Right ventricle myocardium inferior (tissue), 1 donor: Measurements from ENCODE around the gene NECAB2. TPM values are rescaled to one million over a fixed set of nuclear protein-coding genes. Genes with fewer than 3 reads are reported as not detected.
A peak's percentile ranks its signal among the peaks of the same experiment; 100 is the strongest.

Source experiments
- ATAC-seq: fragments of 200-7000 bp; cut with Tn5 transposase; one replicate; pipeline ENCODE4 v1.9.1; 2020; ENCODE audit warnings: mild to moderate bottlenecking, moderate library complexity
- DNase-seq: peaks from one replicate; pipeline ENCODE4 v3.0.0; 2021; ENCODE audit errors: missing footprints
- intact Hi-C: fragments of 100-400 bp; cut with DNase I; formaldehyde crosslinking; loops from one replicate; pipeline ENCODE4 v1.11.0; 2022
- total RNA-seq: library from RNA; stranded (reverse); fragmentation: NEBNext Ultra II Directional; extraction: Animal tissue kit (Norgen Biotek cat#: 25700); gene quantifications from one replicate; pipeline ENCODE4 v1.2.1, GENCODE V29; 2021
- donor health status: DM: no; HTN: yes; CAD: no; lungs with severe emphysema.

The NECAB2 gene
- total RNA-seq, 1 donor from 2014 or later: 1.8 TPM

DNA sequence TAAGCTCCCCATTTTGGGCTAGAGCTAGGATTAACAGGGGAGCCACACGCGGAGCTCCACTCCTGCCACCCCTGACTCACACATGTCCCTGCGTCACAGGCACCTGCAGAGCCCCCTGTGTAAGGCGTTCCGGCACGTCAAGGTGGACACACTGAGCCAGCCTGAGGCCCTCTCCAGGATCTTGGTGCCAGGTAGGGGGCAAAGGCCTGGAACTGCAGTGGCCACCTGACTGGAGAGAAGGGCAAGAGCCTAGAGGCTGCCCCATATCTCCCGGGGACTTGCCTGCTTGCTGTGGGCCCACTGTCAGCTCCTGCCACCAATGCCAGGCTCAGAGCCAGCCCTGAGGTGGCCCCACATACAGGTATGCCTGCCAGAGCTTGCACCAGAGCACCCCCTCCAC lies 33.7 kb downstream of the NECAB2 start:
- peak; percentile 60 for DNase-seq
- intact Hi-C loops: no loop called here

GRCh38 chr16:84003038-84003437 lies 35.0 kb downstream of the NECAB2 start:
- DNase-seq: no peak
- no peak for ATAC-seq
- intact Hi-C loops: no loop called here

More for the DNA sequence above, 33.7 kb downstream of the NECAB2 start:
- no peak for ATAC-seq

DNA sequence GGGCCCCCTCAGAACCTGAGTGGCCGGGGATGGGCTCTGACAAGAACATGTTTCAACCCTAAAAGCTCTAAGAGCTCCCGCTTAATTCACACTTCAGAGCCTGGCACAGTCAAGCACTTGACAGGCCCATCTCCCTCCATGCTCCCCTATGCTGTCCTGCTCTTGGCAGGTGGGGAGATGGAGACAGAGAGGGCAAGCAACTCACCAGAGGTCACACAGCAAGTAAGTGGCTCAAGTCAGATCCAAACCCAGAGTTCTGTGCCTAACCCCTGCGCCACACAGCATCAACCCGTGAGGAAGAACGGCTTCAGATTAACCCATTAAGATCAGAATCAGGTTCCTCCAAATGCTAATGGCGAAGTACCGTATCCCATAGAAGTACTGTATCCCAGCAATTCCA lies 36.4 kb downstream of the NECAB2 start:
- ATAC-seq: no peak
- DNase-seq: no peak
- intact Hi-C loops: no loop called here

GRCh38 chr16:84005391-84005790 lies 37.3 kb downstream of the NECAB2 start:
- intact Hi-C loops: no loop called here

GRCh38 chr16:84007520-84007919 lies 39.5 kb downstream of the NECAB2 start:
- intact Hi-C loops: no loop called here
- no peak for ATAC-seq
- no peak for DNase-seq

More at GRCh38 chr16:84005391-84005790, 37.3 kb downstream of the NECAB2 start:
- ATAC-seq (no peak), DNase-seq (peak; percentile 53)

- intact Hi-C loops: no loop called here
- ATAC-seq (no peak), DNase-seq (peak; percentile 41)
These were observed 39.9 kb downstream of the NECAB2 start for GRCh38 chr16:84007965-84008364.

DNA sequence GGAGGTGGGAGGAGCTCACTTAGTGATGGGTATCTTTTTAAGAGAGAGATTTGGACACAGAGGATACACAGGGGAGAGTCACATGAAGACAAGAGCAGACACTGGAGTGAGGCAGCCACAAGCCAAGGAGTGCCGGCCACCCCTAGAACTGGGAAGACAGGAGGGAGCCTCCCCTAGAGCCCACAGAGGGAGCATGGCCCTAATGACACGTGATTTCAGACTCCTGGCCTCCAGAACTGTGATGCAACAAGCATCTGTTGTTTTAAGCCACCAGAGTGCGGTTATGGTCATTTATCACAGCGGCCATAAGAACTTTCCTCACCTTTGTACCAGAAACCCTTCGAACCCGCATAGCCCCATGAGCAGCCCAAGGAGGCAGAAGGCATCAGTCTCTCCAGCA lies 41.2 kb downstream of the NECAB2 start:
- DNase-seq: no peak
- intact Hi-C loops: no loop called here
- no peak for ATAC-seq

GRCh38 chr16:84013787-84014569 lies 45.9 kb downstream of the NECAB2 start:
- peak; percentile 68 for DNase-seq
- peak; percentile 53 for ATAC-seq
- intact Hi-C loops: no loop called here

GRCh38 chr16:84014570-84015327 lies 46.7 kb downstream of the NECAB2 start:
- intact Hi-C loops: no loop called here
- DNase-seq: no peak
- ATAC-seq: no peak

DNA sequence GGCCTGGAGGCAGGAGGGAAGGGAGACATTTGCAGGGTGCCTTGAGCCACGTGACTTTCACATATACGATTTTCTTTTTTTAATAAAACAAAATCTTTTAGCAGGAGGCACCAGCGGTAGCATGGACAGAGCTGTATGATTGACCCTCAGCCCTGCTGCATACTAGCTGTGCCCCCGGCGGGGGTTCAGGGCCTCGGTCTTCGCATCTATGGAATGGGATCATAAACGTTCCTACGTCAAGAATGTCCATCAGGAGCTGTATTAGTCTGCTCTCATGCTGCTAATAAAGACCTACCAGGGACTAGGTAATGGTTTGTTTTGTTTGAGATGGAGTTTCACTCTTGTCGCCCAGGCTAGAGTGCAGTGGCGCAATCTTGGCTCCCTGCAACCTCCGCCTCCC lies 47.4 kb downstream of the NECAB2 start:
- DNase-seq: no peak
- no peak for ATAC-seq
- intact Hi-C loops: no loop called here

- no peak for ATAC-seq
- intact Hi-C loops: no loop called here
- peak; percentile 63 for DNase-seq
These were observed 48.4 kb downstream of the NECAB2 start for GRCh38 chr16:84016477-84016876.

GRCh38 chr16:84018710-84019109 lies 50.7 kb downstream of the NECAB2 start:
- ATAC-seq (no peak), DNase-seq (no peak)
- intact Hi-C loops: no loop called here

DNA sequence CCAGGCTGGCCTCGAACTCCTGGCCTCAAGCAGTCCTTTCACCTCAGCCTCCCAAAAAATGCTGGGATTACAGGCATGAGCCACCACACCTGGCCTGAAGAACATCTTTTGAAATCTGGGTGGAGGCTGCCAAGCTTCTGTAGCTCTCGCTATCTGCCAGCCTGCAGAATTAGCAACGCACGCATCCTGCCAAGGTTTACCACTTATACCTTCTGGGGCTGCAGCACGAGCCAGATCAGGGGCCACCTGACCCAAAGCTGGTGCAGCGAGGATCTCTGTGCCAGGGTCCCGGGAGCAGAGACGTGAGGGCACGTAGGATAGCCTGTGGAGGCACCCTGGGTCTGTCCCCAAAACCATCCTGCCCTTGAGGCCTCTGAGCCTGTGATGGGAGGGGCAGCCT lies 52.3 kb downstream of the NECAB2 start:
- ATAC-seq (peak; percentile 80), DNase-seq (no peak)
- intact Hi-C loops: no loop called here

GRCh38 chr16:84021488-84021887 lies 53.4 kb downstream of the NECAB2 start:
- ATAC-seq (no peak), DNase-seq (no peak)
- intact Hi-C loops: no loop called here

GRCh38 chr16:84022644-84023043 lies 54.6 kb downstream of the NECAB2 start:
- no peak for DNase-seq
- no peak for ATAC-seq
- intact Hi-C loops: no loop called here

- ATAC-seq: no peak
- DNase-seq: peak; percentile 15
- intact Hi-C loops: no loop called here
These were observed 56.8 kb downstream of the NECAB2 start for GRCh38 chr16:84024854-84025253.

DNA sequence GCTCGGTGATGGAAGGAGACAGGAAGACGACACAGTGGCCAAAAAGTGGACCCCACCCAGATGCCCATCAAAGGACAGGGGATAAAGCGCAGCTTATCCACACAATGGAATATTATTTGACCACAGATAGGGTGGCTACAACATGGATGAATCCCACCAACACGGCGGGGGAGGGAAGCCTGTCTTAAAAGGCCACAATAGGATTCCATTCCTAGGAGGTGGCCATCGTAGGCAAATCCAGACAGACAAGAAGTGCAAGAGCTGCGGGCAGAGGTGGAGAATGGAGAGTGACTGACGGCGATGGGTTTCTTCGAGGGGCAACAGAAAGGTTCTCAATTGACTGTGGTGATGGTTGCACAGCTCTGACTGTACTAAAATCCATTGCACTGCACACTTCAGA lies 58.6 kb downstream of the NECAB2 start:
- intact Hi-C loops: no loop called here
- ATAC-seq (no peak), DNase-seq (no peak)

GRCh38 chr16:84027625-84028024 lies 59.6 kb downstream of the NECAB2 start:
- intact Hi-C loops: no loop called here
- DNase-seq (peak; percentile 23), ATAC-seq (no peak)

DNA sequence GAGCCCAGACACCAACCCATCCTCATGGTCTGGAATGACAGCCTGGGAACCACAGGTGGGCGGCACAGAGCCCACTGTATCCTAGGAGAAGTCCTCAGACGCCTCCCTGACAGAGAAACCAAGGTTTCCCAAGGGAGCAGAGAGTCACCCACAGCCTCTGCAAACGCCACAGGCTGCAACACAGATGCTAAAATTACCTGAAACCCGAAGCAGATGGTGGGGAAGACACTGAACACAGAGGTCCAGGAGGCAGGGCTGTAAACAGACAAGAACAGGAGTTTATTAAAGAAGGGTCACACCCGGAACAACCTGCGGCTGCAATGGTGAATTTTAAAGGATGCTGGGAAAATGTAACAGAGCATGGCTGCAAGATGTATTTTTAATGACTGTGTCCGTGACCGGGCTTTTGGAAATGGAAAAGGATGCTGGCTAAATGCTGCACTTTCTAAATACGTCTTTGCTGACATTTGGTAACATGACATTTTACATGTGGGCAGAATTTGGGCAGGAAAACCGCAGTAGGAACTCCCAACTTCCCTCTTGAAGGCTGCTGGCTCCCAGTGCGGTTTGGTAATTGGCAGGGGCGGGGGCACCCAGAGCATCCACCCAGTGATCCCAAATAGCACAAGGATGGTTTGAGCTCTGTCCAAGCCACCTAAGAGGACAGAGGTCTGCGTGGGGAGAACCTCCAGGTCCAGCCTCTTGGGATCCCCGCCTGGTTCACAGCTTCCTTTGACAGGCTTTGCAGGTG lies 61.4 kb downstream of the NECAB2 start:
- ATAC-seq: no peak
- intact Hi-C loops: no loop called here

DNA sequence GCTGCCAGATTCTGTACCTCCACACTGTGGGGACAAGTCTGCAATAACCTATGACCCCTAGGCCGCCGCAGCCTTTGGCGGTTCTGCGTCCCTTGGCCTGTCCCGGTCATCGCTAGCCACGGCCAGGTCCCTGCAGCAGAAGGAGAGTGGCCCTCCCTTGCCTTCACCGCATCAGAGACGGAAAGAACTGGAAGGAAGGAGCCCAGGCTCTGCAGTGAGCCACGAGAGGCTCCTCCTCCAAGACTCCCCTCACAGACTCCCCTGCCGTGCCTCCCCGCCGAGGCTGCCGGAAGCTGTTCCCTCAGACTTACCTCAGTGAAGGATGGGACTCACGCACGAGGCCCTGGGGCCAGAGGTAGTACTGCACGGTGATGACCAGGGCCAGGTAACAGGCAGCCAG lies 63.5 kb downstream of the NECAB2 start:
- no peak for ATAC-seq
- intact Hi-C loops: no loop called here
- DNase-seq: no peak

More for the DNA sequence above, 61.4 kb downstream of the NECAB2 start:
- peak; percentile 33 for DNase-seq
